HepG2 (cell line): ENCODE measurements around the gene ETS2. TPM values are rescaled to one million over a fixed set of nuclear protein-coding genes. Genes with fewer than 3 reads are reported as not detected.

Source experiments
- ATAC-seq: fragments of 200-7000 bp; cut with Tn5 transposase; 3 replicates; pipeline ENCODE4 v1.9.1; 2020; ENCODE audit warnings: mild to moderate bottlenecking, moderate library complexity
- BruUV-seq: library from RNA; stranded (reverse); fragments of 400-500 nt; replicated peaks from 2 replicates; lab custom pipeline; 2021; lab: Mats Ljungman, UMichigan
- CTCF ChIA-PET: fragments of 300-600 bp; formaldehyde crosslinking; extraction: SDS; loops from one replicate; lab custom pipeline; 2021; ENCODE audit warnings: low total read pairs, inconsistent platforms, low intra/inter-chr PET ratio; lab: Yijun Ruan, JAX
- POLR2A ChIA-PET: fragments of 350-600 bp; sonication (Branson Sonifier 250); formaldehyde crosslinking; loops from one replicate; lab custom pipeline; 2020; ENCODE audit warnings: antibody characterized with exemption, inconsistent platforms; lab: Yijun Ruan, JAX
- DNase-seq: peaks from one replicate; pipeline ENCODE4 v3.0.0-alpha.2; 2015; ENCODE audit warnings: low spot score
- FAIRE-seq: peaks from 3 replicates; lab custom pipeline; 2011; peaks lifted over from hg19 to GRCh38; lab: Jason Lieb, UNC
- H2AFZ ChIP-seq: one replicate; pipeline ENCODE4 v1.6.1; 2011; ENCODE audit warnings: low read length, inconsistent platforms
- H3K27ac ChIP-seq: fragments of 300-600 bp; 3 replicates; pipeline ENCODE4 v1.8.0; 2011; ENCODE audit warnings: mixed run types, mild to moderate bottlenecking, mixed read lengths, low read length, inconsistent platforms; ENCODE audit not compliant: insufficient read depth; ENCODE audit errors: extremely low read length
- H3K27me3 ChIP-seq, 2 experiments: fragments of 200-600 bp in 1 of 2; 2 replicates in 1 of 2; 3 replicates in 1 of 2; pipeline versions ENCODE4 v1.6.0 to v1.8.0; 2011; ENCODE audit warnings: low read length in 2 of 2, mild to moderate bottlenecking in 2 of 2, moderate library complexity in 2 of 2, inconsistent platforms in 1 of 2; ENCODE audit not compliant: insufficient read depth in 2 of 2, control insufficient read depth in 1 of 2
- H3K36me3 ChIP-seq, 2 experiments: fragments of 200-600 bp in 1 of 2; replicated peaks in 1 of 2; 2 replicates in 1 of 2; 3 replicates in 1 of 2; pipeline versions ENCODE4 v1.5.1 to v1.8.0; 2011; ENCODE audit warnings: low read length in 2 of 2, inconsistent platforms in 1 of 2; ENCODE audit not compliant: insufficient read depth in 2 of 2, control insufficient read depth in 1 of 2
- H3K4me1 ChIP-seq: 2 replicates; pipeline ENCODE4 v1.5.1; 2012; ENCODE audit warnings: low read length, inconsistent platforms; ENCODE audit not compliant: insufficient read depth
- H3K4me2 ChIP-seq: 2 replicates; pipeline ENCODE4 v1.6.0; 2011; ENCODE audit warnings: low read depth, low read length, inconsistent platforms
- H3K4me3 ChIP-seq, 3 experiments: fragments of 200-600 bp in 1 of 3; sonication (generic), shearing (Covaris generic) in 1 of 3; replicated peaks in 1 of 3; 2 replicates each; pipeline ENCODE4 v1.5.1; 2011 to 2016; ENCODE audit warnings: low read length in 3 of 3, inconsistent platforms in 2 of 3, low read depth in 2 of 3, mild to moderate bottlenecking in 2 of 3, control low read depth in 1 of 3, mixed read lengths in 1 of 3; ENCODE audit not compliant: insufficient read depth in 1 of 3
- H3K79me2 ChIP-seq: one replicate; pipeline ENCODE4 v1.6.1; 2011; ENCODE audit warnings: low read length, inconsistent platforms; ENCODE audit not compliant: insufficient read depth
- H3K9ac ChIP-seq: 2 replicates; pipeline ENCODE4 v1.6.0; 2011; ENCODE audit warnings: mild to moderate bottlenecking, low read depth, low read length, inconsistent platforms; ENCODE audit not compliant: insufficient read depth
- H3K9me3 ChIP-seq: 2 replicates; pipeline ENCODE4 v1.5.1; 2012; ENCODE audit warnings: mild to moderate bottlenecking, low read length
- H4K20me1 ChIP-seq: 2 replicates; pipeline ENCODE4 v1.6.0; 2011; ENCODE audit warnings: inconsistent platforms, mild to moderate bottlenecking, low read length, moderate library complexity; ENCODE audit not compliant: insufficient read depth
- CC2D1A ChIP-seq: sonication (generic); formaldehyde crosslinking; IDR thresholded peaks from 2 replicates; pipeline ENCODE4 v1.8.1; 2023; ENCODE audit warnings: mild to moderate bottlenecking, missing genetic modification reagents
- CREM ChIP-seq, 2 experiments: sonication (generic) in 1 of 2; formaldehyde crosslinking in 1 of 2; IDR thresholded peaks; 2 replicates each; pipeline versions ENCODE4 v1.4.0 to v1.6.1; 2016 to 2020; ENCODE audit warnings: antibody characterized with exemption in 1 of 2, mild to moderate bottlenecking in 1 of 2, missing genetic modification reagents in 1 of 2
- HDAC6 ChIP-seq: fragments of 200-600 bp; sonication (generic); IDR thresholded peaks from 2 replicates; pipeline ENCODE4 v1.7.0; 2017; ENCODE audit warnings: mild to moderate bottlenecking, antibody characterized with exemption, low read length, low read depth
- HOXA7 ChIP-seq: sonication (generic); formaldehyde crosslinking; IDR thresholded peaks from 2 replicates; pipeline ENCODE4 v1.8.1; 2022; ENCODE audit warnings: mild to moderate bottlenecking, missing genetic modification reagents, moderate library complexity
- ISX ChIP-seq: sonication (generic); formaldehyde crosslinking; conservative IDR thresholded peaks from 2 replicates; pipeline ENCODE4 v1.5.0; 2020; ENCODE audit warnings: missing genetic modification reagents
- REPIN1 ChIP-seq: sonication (generic); formaldehyde crosslinking; IDR thresholded peaks from 2 replicates; pipeline ENCODE4 v1.8.0; 2022; ENCODE audit warnings: missing genetic modification reagents, low read depth, mild to moderate bottlenecking, borderline replicate concordance
- TBP ChIP-seq: sonication (generic); formaldehyde crosslinking; IDR thresholded peaks from 2 replicates; pipeline ENCODE4 v1.5.0; 2020; ENCODE audit warnings: missing genetic modification reagents
- ZNF329 ChIP-seq: sonication (generic); formaldehyde crosslinking; IDR thresholded peaks from 2 replicates; pipeline ENCODE4 v1.9.0; 2021; ENCODE audit warnings: low read depth, mild to moderate bottlenecking, missing genetic modification reagents
- ZNF333 ChIP-seq: sonication (generic); formaldehyde crosslinking; IDR thresholded peaks from 2 replicates; pipeline ENCODE4 v1.4.0; 2020; ENCODE audit warnings: mild to moderate bottlenecking, missing genetic modification reagents, borderline replicate concordance
- ZNF350 ChIP-seq: sonication (generic); formaldehyde crosslinking; IDR thresholded peaks from 2 replicates; pipeline ENCODE4 v1.4.0; 2020; ENCODE audit warnings: mild to moderate bottlenecking, low read depth, missing genetic modification reagents, borderline replicate concordance
- ZNF562 ChIP-seq: sonication (generic); formaldehyde crosslinking; IDR thresholded peaks from 2 replicates; pipeline ENCODE4 v1.8.0; 2022; ENCODE audit warnings: missing genetic modification reagents, borderline replicate concordance
- ZNF788 ChIP-seq: sonication (generic); formaldehyde crosslinking; IDR thresholded peaks from 2 replicates; pipeline ENCODE4 v1.5.0; 2020; ENCODE audit warnings: mild to moderate bottlenecking, missing genetic modification reagents, borderline replicate concordance
- ZSCAN20 ChIP-seq: sonication (generic); formaldehyde crosslinking; IDR thresholded peaks from 2 replicates; pipeline ENCODE4 v1.4.0; 2020; ENCODE audit warnings: missing genetic modification reagents, mild to moderate bottlenecking, borderline replicate concordance
- WGBS: methylation state at CpG from one replicate; pipeline ENCODE4 v1.1.6; 2017; ENCODE audit warnings: low lambda C conversion rate; 5-methylcytosine and 5-hydroxymethylcytosine counted together
- in situ Hi-C: cut with HindIII; loops from 2 replicates; pipeline ENCODE4 v1.10.0; 2017; ENCODE audit warnings: low pct_unique_long_range_greater_than_20kb; ENCODE audit not compliant: extremely low pct_ligation_motif_present
- intact Hi-C: fragments of 100-400 bp; cut with micrococcal nuclease; formaldehyde crosslinking; loops from one replicate; pipeline ENCODE4 v1.10.0; 2022; ENCODE audit not compliant: unreplicated experiment
- polyA plus RNA-seq, 8 experiments: library from polyadenylated mRNA; depleted of rRNA in 3 of 8; stranded (reverse) in 7 of 8; unstranded in 1 of 8; fragments of >200 nt; fragmentation: Illumina TruSeq in 4 of 8; extraction: Trizol in 4 of 8; gene quantifications; 2 replicates each; pipeline versions ENCODE4 v1.2.1 to v1.2.3, GENCODE V29; 2011 to 2016; ENCODE audit warnings: low read depth in 4 of 8, missing spikeins in 1 of 8, mixed read lengths in 1 of 8; ENCODE audit not compliant: insufficient read depth in 1 of 8
- total RNA-seq, 5 experiments: library from RNA; depleted of rRNA; stranded (reverse); fragments of >200 nt; fragmentation: Illumina TruSeq; extraction: Trizol; gene quantifications; 2 replicates each; pipeline ENCODE4 v1.2.3, GENCODE V29; 2016; ENCODE audit warnings: low read depth in 1 of 5
- TF ChIP-seq, protein P1 (sequence below): sonication (generic); formaldehyde crosslinking; IDR thresholded peaks from 2 replicates; pipeline ENCODE4 v1.8.1; 2023; ENCODE audit warnings: missing genetic modification reagents, mild to moderate bottlenecking, borderline replicate concordance
- TF ChIP-seq, protein P2 (sequence below): sonication (generic); formaldehyde crosslinking; IDR thresholded peaks from 2 replicates; pipeline ENCODE4 v1.8.0; 2022; ENCODE audit warnings: missing genetic modification reagents, low read depth, mild to moderate bottlenecking, borderline replicate concordance

The ETS2 gene
- total and polyA plus RNA-seq, 2 of the 13 experiments (the other 11 are each of a cell fraction or from before 2014, with no cell fraction given), result 24.6 to 64.4 TPM

GRCh38 chr21:38810826-38811164 is 5.1 kb downstream of the ETS2 start:
- H3K27me3 ChIP-seq, result no peaks in the 10 kb centered on the region; a peak in 1 of 5 replicates
- no peak for FAIRE-seq
- ChIA-PET POLR2A (no interaction called here), CTCF (no interaction called here)
- ATAC-seq, result no peak
- WGBS, result 86% methylated on average over 5 of the region's 5 CpGs
- no peak overlapping the region for H3K27ac ChIP-seq
- H3K4me2 ChIP-seq, result peak overlapping the region; percentile 85
- peaks cover 84% of the 10 kb centered on the region for H3K79me2 ChIP-seq
- intact Hi-C loops, result no loop called here
- BruUV-seq, result no TSS peak
- H2AFZ ChIP-seq, result no peak overlapping the region
- peaks cover 53% of the 10 kb centered on the region for H4K20me1 ChIP-seq
- no peak for TF ChIP-seq HOXA7 (CRISPR knock-in tag)
- no peak for TF ChIP-seq ZNF329 (CRISPR knock-in tag)
- no peak for TF ChIP-seq ZNF788 (CRISPR knock-in tag)
- no peak for TF ChIP-seq ISX (CRISPR knock-in tag)
- no peak for TF ChIP-seq TBP (CRISPR knock-in tag)
- no peak for TF ChIP-seq ZSCAN20 (CRISPR knock-in tag)
- no peak for TF ChIP-seq REPIN1 (CRISPR knock-in tag)
- TF ChIP-seq CC2D1A, result no peak
- no peak for TF ChIP-seq ZNF562 (CRISPR knock-in tag)
- TF ChIP-seq HDAC6, result no peak
- TF ChIP-seq CREM (IDR thresholded peaks at IDR 0.05), result no peak
- TF ChIP-seq CREM (CRISPR knock-in tag; IDR thresholded peaks at IDR 0.05), result no peak
- TF ChIP-seq, protein P1, sequence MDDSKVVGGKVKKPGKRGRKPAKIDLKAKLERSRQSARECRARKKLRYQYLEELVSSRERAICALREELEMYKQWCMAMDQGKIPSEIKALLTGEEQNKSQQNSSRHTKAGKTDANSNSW (CRISPR knock-in tag), result no peak
- no peak for TF ChIP-seq ZNF333 (CRISPR knock-in tag)
- TF ChIP-seq, protein P2, sequence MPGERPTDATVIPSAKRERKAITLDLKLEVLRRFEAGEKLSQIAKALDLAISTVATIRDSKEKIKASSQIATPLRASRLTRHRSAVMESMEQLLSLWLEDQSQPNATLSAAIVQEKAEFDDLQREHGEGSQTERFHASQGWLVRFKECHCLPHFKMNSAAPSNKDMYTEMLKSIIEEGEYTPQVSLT, result no peak
- no peak for TF ChIP-seq ZNF350 (CRISPR knock-in tag)
- peak overlapping the region; percentile 97; the same call in 1 of the 2 replicates for H3K9ac ChIP-seq
- peak overlapping the region in 1 of 3 experiments; percentile 21; a peak in 1 of 6 replicates for H3K4me3 ChIP-seq
- no peaks in the 10 kb centered on the region for H3K9me3 ChIP-seq
- H3K36me3 ChIP-seq, result peaks cover 23 to 63% of the 10 kb centered on the region in 2 experiments
- H3K4me1 ChIP-seq, result peaks cover 75% of the 10 kb centered on the region
- no peak for DNase-seq
- in situ Hi-C loops, result no loop called here
